GM12872 (cell line): ENCODE data around the gene ATE1.

Source experiments
- TF ChIP-seq, protein P1 (sequence below): IDR thresholded peaks from 3 replicates; pipeline ENCODE4 v1.5.1; 2011; ENCODE audit warnings: low read depth, mild to moderate bottlenecking, low read length, moderate library complexity; ENCODE audit not compliant: insufficient read depth

Gene ATE1

DNA sequence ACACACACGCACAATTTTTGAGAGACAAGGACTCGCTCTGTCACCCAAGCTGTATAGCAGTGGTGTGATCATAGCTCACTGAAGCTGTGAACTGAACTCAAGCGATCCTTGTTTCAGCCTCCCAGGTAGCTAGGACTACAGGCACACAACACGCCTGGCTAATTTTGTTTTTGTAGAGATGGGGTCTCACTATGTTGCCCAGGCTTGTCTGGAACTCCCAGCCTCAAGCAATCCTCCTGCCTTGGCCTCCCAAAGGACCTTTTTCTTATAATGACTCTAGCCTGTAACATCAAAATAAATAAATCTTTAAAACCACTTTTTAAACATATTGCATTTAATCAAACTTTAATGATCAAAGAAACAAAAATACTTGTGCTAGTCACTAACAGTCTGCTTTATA is 188.7 kb downstream of the ATE1 start:
- TF ChIP-seq, protein P1, sequence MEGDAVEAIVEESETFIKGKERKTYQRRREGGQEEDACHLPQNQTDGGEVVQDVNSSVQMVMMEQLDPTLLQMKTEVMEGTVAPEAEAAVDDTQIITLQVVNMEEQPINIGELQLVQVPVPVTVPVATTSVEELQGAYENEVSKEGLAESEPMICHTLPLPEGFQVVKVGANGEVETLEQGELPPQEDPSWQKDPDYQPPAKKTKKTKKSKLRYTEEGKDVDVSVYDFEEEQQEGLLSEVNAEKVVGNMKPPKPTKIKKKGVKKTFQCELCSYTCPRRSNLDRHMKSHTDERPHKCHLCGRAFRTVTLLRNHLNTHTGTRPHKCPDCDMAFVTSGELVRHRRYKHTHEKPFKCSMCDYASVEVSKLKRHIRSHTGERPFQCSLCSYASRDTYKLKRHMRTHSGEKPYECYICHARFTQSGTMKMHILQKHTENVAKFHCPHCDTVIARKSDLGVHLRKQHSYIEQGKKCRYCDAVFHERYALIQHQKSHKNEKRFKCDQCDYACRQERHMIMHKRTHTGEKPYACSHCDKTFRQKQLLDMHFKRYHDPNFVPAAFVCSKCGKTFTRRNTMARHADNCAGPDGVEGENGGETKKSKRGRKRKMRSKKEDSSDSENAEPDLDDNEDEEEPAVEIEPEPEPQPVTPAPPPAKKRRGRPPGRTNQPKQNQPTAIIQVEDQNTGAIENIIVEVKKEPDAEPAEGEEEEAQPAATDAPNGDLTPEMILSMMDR, result no peak

DNA sequence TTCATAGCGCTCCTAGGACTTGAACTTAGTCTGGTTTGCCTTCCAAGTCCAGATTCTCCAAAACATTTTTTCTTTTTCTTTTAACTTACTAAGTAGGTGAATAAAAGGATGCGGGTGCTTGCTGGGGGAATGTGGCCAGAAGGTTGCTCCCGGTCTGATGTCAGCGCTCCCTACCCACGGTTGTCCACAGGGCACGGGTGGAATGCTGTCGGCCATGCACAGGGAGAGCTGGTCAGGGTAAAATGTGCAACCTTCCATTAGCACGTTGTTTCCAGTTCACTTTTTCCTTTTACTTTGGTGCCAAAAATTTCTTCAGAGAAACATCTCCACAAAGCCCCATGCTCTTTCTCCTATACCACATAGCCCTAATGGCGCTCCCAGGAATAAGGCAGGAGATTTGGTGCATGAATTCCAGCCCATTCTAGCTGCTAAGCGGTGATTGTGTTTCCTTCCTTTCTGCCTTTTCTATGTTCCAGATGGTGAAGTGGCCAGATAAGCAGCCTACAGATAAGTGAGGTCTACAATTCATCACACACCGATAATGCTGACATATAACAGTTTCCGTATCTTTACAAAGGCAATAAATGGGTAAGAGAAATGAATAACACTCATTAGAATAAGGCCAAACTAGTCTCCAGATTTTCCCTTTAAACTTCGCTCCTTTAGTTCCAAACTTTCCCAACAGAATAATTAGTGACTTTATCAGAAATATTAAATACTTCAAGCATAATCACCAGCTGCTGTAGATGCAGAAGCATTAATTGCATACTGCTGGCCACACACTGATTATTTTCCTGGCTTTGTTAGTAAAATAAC is 191.3 kb downstream of the ATE1 start:
- TF ChIP-seq, protein P1, result no peak

- TF ChIP-seq, protein P1, result no peak
Measured at GRCh38 chr10:121735263-121735662, 192.6 kb downstream of the ATE1 start.

- TF ChIP-seq, protein P1, result peak; percentile 66
Measured at GRCh38 chr10:121734589-121735045, 193.2 kb downstream of the ATE1 start.

DNA sequence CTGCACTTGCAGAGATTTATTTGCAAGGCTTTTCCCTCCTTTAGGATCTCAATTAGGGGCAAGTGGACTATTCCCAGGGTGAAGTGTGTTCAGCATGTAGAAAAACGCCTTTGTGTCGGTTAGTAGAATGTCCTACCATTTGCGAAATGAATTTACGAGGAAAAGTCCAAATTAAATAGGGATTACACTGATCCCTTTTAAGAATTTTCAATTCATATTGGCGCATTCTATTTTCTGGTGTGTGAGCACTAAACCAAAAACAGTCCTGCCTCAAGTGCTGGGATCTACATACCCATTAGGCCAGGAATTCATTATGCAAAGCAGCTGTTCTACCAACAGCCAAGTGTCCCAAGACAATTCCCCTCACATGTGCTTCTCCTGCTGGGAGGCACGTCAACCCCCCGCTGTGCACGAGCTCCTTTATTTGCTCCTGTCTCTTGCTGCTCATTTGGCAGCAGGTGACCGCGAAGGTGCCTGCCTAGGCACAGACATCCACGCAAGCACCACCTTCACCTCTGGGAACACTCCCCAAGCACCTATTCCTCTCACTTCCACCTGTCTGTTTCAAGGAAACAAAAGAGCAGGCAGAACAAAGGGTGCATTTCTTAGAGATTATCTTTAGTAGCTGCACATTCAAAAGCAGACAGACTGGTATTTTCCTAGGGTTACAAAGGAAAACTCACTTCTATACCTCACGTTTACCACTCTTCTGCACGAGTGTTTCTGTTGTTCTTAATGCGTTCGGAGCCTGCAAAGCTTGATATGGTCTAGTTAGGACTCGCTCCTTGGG is 195.0 kb downstream of the ATE1 start:
- TF ChIP-seq, protein P1, result no peak

GRCh38 chr10:121732172-121732571 is 195.7 kb downstream of the ATE1 start:
- TF ChIP-seq, protein P1, result no peak

- TF ChIP-seq, protein P1, result no peak
Measured at GRCh38 chr10:121724282-121724681, 203.5 kb downstream of the ATE1 start.
